Embryonic facial prominence (tissue), 1 donor: ENCODE data around the gene CMC1.
"Not testable (repeated sequence)": the region's sequence is repeated elsewhere in the genome, so short reads cannot be mapped to it uniquely, and the experiment has no call there.

Source experiments
- DNase-seq: peaks from one replicate; pipeline ENCODE4 v3.0.0-alpha.2; 2016; ENCODE audit errors: extremely low spot score

The CMC1 gene

DNA sequence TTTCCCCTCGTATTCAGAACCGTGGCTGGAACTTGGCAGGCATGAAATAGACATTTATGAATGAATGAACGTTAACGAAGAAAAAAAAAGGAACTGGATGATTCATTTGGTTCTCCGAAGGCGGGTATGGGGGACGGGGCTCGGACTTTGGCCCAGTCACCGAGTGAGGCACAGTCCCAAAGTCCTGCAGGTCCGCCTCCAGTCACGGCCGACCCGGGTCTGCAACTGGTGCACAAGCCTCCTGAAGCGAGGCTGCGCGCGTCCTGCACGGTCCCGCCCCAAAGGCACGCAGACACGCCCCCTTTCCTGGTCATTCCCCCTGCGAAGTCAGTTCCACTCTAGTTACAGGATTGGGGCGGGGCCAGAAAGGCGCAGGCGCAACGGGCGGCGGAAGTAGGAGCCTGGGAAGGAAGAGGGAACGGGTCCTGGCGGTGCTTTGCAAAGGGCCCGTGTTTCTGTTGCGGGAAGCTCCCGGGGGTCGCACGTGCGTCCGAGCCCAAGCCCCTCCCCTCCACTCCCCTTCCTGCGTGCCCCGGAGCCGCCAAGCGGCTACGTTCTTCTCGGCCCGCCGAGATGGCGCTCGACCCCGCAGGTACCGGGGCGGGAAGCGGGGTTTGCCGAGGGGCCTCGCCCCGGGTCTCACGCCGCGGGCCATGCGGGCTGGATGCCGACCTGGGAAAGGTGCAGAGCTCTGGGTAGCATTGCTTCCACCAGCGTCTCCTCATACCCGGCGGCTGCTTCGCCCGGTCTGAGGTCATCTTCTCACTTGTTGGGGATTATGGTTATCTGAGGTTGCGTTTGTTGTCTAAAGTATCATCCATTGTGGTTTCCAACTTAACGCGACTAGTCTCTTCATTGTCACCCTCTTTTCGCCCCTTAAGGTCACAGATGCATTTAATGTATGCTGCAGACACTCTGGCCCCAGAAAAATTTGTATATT, at the start of gene CMC1:
Gene CMC1 (plus strand): TSS at position 399 of the 940 bp plus-strand sequence. CDS start 175 bp downstream, at position 574.
- peak; percentile 90 for DNase-seq

GRCh38 chr3:28198161-28198560, 43.3 kb upstream of the CMC1 start:
- DNase-seq = no peak

DNA sequence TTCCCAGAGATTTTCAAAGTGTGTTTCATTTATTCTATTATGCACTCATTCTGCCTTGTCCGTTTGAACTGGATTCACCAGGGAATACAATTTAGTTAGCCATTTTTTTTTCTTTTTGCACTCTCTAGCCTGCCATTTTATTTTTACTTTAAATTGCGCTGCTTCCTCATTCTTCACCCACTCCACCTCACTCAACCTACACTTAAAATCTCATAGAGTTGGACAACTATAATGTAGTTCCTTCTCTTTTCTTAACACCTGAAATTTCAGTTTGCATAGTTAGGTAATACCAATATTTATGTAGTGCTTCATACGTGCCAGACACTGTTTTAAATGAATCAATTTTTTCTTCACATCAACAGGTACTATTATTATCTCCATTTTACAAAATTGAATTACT, 42.4 kb upstream of the CMC1 start:
- no peak for DNase-seq

GRCh38 chr3:28199643-28200042, 41.8 kb upstream of the CMC1 start:
- DNase-seq = not testable (repeated sequence)

- not testable (repeated sequence) for DNase-seq
Observed at GRCh38 chr3:28200366-28200848, 41.0 kb upstream of the CMC1 start.

DNA sequence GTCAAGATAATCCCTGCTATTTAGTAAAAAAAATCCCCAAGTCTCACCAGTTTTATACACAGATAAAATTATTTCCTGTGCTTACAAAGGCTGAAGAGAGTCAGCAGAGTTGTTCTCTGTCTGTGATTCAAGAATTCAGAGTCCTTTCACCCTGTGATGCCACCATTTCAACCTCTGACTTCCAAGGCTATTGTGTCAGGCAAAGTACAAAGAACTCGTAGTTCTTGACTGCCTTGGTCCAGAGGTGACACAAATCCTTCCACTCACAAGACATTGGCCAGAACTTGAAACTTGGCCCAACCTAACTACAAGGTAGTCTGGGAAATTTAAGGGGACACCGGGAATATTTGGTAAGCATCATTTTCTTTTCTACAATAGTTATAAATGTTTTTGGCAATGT, 34.9 kb upstream of the CMC1 start:
- no peak for DNase-seq

DNA sequence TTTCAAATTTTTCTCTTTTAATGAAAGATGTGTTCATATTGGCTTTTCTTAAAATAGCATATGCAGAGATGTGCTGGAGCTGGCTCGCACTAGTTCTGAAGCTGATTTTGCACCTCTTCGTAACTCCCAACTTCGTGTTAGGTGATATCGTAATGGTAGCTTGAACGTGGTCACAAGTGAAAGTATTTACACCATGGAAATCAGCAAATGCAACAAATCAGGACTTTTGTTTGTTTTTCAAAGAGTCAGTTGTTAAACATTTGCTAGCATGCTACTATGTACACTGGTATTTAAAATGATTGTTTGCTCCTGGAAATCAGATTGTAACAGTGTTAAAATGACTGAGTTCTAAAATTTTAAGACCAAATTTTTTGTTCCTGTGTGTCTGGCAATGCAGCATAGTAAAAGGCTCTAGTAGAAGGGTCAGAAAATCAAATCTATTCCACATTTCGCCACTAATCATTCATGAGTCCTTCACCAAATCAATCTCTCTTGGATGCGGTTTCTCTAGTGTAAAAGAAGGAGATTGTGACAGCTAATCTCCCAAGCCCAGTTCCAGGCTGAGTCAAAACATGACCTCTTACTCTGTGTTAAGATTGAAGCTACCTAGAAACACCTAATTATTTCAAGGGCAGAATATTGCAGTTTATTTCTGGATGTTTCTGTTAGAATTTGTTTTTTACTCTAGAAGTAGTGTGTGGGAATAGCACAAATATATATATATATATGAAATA, 34.3 kb upstream of the CMC1 start:
- DNase-seq = no peak

DNA sequence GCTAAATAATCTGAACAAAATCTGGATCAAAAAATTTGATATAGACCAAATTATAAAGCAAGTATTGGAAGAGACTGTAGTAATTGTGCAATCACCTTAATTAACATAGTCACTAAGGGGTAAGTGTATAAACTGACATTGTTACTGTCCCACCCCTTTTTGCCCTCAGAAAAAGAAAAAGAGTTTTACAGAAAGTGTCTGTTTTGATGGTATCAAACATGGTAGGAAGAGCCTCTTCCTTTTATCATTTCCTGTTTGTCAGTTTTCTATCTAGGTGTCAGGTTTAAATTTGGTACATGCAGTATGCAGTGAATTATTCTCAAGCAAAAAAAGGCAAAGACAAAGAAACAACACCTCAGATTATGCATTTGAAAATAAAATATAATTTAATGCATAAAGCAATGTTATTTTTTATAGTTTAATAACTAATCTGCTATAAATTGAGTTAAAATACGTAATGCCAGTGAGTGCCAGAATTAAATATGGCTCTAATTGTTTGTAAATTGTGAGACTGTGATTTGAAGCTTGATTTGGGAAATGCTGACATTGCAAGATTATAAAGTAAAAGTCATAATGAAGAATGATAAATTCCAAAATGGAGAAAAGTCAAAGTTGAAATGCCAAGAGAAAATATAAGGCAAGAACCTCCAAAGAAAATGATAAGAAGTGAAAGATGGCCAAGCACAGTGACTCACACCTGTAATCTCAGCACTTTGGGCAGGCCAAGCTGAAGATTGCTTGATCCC, 30.3 kb upstream of the CMC1 start:
- DNase-seq = no peak

DNA sequence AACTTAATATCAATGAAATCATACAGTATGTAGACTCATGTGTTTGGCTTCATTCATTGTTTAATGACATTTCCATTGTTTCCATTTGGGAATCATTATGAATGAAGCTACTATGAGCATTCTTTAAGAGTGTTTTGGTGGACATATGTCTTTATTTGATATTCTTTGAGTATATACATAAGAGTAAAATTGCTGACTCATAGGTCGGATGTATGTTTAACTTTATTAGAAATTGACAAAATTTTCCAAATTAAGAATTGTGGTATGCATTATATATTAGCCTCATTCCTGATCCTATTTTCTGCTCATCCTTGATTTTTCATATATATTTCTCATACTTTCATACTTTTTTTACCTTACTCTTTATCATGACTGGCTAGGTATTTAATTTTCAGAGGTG, 28.7 kb upstream of the CMC1 start:
- no peak for DNase-seq

- no peak for DNase-seq
Observed at GRCh38 chr3:28215407-28215806, 26.0 kb upstream of the CMC1 start.

- DNase-seq = no peak
Observed at GRCh38 chr3:28218071-28218916, 23.1 kb upstream of the CMC1 start.

- DNase-seq = no peak
Observed at GRCh38 chr3:28218917-28219198, 22.6 kb upstream of the CMC1 start.

DNA sequence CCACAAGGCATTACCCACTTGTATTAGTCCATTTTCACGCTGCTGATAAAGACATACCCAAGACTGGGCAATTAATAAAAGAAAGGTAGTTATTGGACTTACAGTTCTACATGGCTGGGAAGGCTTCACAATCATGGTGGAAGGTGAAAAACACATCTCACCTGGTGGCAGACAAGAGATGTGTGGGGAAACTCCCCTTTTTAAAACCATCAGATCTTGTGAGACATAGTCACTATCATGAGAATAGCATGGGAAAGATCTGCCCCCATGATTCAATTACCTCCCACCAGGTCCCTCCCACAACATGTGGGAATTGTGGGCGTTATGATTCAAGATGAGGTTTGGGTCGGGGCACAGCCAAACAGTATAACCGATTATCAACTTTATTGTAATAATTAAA, 17.0 kb upstream of the CMC1 start:
- DNase-seq = no peak

DNA sequence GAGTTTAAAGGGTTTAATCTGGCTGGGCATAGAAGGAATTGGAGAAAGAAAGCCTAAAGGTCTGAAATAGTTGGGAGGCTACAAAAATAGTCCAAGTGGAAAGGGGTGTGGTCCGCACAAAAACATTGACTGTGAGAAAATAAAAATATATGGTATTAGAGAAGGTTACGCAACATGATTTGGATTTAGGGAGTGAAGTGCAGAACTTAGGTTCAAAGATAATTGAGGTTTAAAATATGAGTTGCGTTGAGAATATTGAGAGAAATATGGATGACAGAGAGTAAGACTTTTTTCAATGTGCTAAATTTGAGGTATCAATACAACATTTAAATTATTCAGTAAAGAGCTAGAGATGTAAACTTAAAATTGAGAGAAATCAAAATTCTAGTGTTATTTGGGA, 15.4 kb upstream of the CMC1 start:
- DNase-seq = no peak

GRCh38 chr3:28228623-28229022, 12.8 kb upstream of the CMC1 start:
- DNase-seq = no peak

- DNase-seq = no peak
Observed at GRCh38 chr3:28232659-28233058, 8.8 kb upstream of the CMC1 start.

DNA sequence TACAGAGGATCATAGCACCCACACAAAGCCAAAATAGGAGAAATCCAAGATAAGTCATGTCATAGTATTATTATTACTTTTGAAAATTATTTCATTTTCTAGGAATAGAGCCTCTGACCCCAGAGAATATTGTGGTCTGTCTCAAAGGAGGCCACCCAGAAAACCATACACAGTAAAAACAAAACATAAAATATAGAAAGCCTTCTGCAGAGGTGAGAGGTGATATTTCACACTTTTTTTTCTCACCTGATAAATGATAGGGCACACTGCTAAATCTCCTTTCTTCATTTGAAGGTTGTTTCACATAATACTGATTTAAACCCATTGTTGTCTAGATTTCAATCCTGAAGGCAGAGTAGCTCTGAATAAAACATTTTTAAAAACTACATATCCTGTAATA, 7.0 kb upstream of the CMC1 start:
- no peak for DNase-seq

- DNase-seq = no peak
Observed at GRCh38 chr3:28239108-28239507, 2.3 kb upstream of the CMC1 start.

- no peak for DNase-seq
Observed at GRCh38 chr3:28240441-28240840, 978 bp upstream of the CMC1 start.

GRCh38 chr3:28242519-28242918, 1.1 kb downstream of the CMC1 start:
- DNase-seq = no peak

DNA sequence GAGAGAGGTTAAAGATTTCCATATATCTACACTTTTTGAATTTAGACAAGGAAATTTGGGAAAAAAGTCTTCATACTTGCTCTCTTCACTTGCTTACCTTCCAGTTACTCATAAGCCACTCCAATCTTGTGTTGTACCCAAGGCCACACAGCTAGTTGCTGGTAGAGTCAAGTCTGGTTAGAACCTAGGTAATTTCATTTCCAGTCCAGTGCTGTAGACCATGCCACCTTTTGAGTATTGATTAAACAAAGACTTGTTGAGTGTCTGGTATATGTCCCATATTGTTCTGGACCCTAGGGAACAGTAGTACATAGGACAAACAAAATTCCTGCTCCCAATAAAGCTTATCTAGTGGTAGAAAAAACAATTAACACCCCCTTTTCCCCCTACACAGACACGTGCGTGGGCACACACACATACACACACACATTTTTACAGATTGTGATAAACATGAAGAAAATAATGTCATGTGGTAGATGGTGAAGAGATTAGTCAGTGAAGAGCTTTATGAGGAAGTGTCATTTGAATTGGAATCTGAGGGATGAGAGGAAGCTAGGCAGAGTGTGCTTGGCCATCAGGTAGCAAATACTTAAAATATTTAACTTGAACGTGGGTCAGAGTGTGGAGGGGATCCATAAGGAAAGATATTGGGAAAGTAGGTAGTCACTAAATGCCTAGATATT, 2.1 kb downstream of the CMC1 start:
- DNase-seq = no peak
